ENCODE measurements around the gene TFDP1. TPM values are rescaled to one million over a fixed set of nuclear protein-coding genes. Genes with fewer than 3 reads are reported as not detected.

TFDP1 gene
- 46.5 and 49.6 TPM in 2 replicates for total RNA-seq (2014; rRNA removed; shearing (Covaris generic))
- 128 and 136 TPM in 2 replicates for polyA plus RNA-seq (2014; cell fraction: nucleus; rRNA removed)

- DNase-seq (ENCODE audit: extremely low read depth, low read depth) = peak; percentile 71
Observed at GRCh38 chr13:113584205-113584869, at the start of gene TFDP1. TSS of gene TFDP1 (plus strand) at chr13:113584753. CDS start at chr13:113585838, 1,085 bp downstream.

- DNase-seq (ENCODE audit: extremely low read depth, low read depth) = no peak
Observed at GRCh38 chr13:113535381-113535781, 49.2 kb upstream of the TFDP1 start.

DNA sequence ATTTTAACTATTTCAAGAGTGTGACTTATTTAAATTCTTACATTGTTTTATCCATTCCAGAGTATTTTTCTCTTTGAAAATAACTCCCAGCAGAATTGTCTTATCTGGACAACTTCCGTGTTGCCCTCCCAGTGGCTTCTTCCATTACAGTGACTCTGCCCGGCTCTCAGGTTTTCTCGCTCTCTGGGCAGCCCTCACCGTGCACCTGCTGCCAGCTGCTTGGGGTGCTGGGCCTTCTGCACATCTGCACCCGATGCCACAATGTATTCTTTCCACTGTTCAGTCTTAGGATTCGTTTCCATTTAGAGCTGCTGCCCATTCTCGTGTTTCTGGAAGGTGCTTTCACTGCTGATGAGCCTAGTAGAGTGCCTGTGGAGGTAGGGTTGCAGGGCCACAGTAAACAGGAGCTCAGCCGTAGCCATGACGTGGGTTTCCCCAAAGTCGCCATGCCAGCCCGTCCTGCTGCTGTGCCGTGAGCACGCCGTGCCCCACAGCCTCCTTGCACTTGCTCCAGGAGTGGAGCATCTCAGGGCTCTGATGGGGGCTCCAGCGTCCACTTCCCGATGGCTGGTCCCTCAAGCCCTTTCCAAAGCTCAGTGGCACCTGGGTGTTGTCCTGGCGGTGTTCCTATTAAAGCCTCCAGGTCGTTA is 48.0 kb upstream of the TFDP1 start:
- no peak for DNase-seq (ENCODE audit: extremely low read depth, low read depth)

GRCh38 chr13:113537205-113537604 is 47.3 kb upstream of the TFDP1 start:
- DNase-seq (ENCODE audit: extremely low read depth, low read depth) = no peak

- DNase-seq (ENCODE audit: extremely low read depth, low read depth) = no peak
Observed at GRCh38 chr13:113537909-113538688, 46.5 kb upstream of the TFDP1 start.

DNA sequence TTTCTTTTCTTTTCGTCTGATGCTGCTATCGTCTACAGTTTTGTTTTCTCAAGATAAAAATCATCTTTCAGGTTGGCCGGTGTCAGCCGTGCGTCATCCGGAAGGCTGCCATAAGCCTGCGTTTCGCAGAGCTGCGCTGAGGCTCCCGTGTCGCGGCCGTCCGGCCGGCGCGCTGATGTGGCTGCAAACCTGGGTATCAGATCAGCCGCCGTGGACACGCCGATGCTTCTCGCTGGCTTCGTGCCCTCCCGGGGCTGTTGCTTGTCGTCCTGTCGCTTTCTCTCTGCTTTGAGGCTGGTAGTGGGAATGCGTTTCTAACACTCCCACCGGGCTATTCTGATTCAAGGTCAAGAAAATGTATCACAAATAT is 45.9 kb upstream of the TFDP1 start:
- DNase-seq (ENCODE audit: extremely low read depth, low read depth) = no peak

DNA sequence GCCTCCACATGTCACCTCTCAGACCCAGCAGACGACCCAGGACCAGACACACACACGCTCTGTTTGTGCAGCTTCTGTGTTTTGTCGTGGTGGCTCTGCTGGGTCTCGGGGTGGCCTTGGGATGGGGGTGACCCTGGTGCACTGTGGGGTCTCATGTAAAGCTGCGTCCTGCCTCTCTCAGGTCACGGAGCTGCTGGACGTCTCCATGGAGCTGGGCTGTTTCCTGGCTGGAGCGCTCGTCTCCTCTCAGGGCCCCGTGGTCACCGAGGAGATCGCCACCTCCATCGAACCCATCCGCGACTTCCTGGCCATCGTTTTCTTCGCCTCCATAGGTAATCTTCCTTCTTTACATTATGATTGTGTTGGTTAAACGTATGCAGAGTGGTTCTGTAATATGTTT is 45.4 kb upstream of the TFDP1 start:
- DNase-seq (ENCODE audit: extremely low read depth, low read depth) = no peak

DNA sequence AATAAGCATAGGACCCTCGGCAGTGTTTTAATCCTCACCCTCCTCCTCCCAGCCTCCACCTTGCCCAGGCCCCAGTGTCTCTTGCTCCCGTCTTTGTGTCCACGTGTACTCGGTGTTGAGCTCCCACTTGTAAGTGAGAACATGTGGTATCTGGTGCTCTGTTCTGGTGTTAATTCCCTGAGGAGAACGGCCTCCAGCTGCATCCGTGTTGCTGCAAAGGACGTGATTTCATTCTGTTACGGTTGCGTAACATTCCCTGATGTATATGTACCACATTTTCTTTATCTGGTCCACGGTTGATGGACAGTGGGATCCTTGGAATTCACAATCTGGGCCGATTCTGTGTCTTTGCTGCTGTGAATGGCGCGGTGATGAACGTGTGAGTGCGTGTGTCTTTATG is 44.7 kb upstream of the TFDP1 start:
- no peak for DNase-seq (ENCODE audit: extremely low read depth, low read depth)

DNA sequence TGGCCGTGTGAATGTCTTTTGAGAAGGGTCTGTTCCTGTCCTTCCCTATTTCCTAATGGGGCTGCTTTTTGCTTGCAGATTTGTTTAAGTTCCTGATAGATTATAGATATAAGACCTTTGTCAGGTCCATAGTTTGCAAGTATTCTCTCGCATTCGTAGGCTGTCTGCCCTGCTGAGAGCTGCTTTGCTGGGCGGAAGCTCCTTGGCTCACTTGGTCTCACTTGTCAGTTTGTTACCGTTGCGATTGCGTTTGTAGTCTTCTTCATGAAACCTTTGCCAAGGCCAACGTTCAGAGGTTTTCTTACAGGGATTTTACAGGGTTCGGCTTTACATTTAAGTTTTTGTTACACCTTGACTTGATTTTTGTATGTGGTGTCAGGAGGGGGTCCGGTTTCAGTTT is 44.0 kb upstream of the TFDP1 start:
- DNase-seq (ENCODE audit: extremely low read depth, low read depth) = no peak

DNA sequence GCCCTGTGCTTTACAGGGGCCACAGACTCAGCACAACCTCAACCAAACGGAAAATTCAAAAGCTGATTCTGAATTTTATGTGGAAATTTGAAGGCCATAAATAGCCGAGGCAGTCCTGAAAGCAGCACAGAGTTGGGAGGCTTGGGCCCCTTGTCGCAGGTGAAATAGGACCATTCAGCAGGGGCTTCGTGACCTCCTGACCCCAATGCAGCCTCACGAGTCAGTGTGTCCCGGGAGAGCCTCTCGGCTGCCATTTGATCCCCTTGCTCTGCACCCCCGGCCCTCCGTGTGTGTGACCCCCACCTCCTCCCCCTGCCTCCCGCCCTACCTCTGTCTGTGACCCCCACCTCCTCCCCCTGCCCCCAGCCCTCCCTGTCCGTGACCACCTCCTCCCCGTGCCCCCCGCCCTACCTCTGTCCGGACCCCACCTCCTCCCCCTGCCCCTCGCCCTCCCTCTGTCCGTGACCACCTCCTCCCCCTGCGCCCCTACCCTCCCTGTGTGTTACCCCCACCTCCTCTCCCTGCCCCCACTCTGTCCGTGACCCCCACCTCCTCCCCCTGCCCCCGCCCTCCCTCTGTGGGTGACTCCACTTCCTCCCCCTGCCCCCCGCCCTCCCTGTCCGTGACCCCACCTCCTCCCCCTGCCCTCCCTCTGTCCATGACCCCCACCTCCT is 41.7 kb upstream of the TFDP1 start:
- DNase-seq (ENCODE audit: extremely low read depth, low read depth) = no peak

- no peak for DNase-seq (ENCODE audit: extremely low read depth, low read depth)
Observed at GRCh38 chr13:113544071-113544891, 40.3 kb upstream of the TFDP1 start.

DNA sequence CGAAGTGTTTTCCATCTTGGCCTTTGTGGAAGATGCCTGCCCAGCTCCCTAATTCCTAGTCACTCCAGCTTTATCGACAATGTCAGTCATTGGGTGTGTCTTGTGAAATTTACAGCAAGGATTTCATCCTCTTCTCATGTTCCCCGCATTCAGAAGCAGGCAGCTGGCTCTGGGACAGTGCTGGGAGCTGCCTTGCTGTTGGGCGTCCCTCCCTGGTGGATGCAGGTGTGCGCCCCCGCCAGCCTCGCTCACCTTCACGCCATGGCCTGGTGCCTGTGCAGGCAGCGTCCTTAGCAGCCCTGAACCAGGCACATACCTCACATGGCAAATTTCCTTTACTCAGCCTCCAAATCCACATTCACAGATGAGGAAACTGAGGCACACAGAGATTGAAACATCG is 39.7 kb upstream of the TFDP1 start:
- DNase-seq (ENCODE audit: extremely low read depth, low read depth) = no peak

GRCh38 chr13:113545455-113545930 is 39.1 kb upstream of the TFDP1 start:
- DNase-seq (ENCODE audit: extremely low read depth, low read depth) = no peak

DNA sequence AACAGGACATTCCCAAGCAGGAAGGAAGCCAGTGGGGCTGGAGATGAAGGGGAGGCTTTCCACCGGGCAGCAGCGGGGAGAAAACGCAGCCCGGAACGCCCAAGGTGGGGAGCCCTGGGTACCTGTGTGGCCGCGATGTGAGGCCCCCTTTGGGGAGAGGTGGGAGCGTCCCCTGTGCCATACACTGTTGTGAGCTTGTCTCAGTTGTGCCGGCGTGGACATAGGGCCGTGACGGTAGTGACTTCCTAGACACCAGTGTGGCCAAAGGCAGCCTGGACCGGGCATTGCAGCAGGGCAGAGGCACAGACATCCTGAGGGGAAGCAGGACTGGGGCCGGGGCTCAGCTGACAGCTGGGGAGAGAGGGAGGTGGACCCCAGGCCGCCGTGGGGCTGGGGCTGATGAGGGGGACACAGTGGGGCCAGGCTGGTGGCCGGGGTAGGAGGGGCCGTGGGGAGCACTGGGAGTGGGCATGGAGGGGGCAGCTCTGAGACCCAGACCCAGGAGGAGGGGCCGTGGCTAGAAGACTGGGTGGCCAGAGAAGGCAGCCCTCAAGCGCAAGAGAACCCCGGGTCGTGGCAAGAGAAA is 38.5 kb upstream of the TFDP1 start:
- DNase-seq (ENCODE audit: extremely low read depth, low read depth) = no peak

DNA sequence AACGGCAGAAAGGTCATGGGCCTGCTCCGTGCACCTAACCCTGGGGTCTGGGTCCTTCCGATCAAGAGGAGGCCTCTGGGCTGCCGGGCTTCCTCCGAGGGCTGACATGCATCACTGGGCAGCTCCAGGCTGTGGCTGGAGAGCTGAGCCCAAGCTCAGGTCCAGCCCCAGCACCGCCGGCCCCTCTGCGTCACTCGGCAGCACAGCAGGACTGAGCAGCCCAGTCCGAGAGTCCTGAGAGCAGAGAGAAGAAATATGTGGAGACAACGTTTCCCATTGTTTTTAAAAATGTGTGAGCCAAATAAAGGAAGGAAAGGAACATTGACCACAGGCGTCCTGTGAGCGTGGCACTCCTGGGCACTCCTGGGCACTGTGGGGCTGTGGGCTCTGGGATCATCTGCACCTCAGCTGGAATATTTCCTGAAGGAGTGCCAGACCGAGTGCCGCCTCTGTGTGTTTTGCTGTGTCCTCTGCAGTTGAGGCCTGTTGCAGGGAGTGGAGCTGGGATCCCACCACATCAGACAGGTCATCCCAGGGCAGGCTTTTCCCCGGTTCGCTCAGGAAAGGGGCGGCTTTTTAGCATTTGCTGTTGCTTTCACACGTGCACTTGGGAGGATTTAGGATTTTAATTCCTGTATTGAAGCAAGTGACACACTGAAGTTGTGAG is 37.8 kb upstream of the TFDP1 start:
- DNase-seq (ENCODE audit: extremely low read depth, low read depth) = no peak

GRCh38 chr13:113547238-113547971 is 37.1 kb upstream of the TFDP1 start:
- no peak for DNase-seq (ENCODE audit: extremely low read depth, low read depth)

DNA sequence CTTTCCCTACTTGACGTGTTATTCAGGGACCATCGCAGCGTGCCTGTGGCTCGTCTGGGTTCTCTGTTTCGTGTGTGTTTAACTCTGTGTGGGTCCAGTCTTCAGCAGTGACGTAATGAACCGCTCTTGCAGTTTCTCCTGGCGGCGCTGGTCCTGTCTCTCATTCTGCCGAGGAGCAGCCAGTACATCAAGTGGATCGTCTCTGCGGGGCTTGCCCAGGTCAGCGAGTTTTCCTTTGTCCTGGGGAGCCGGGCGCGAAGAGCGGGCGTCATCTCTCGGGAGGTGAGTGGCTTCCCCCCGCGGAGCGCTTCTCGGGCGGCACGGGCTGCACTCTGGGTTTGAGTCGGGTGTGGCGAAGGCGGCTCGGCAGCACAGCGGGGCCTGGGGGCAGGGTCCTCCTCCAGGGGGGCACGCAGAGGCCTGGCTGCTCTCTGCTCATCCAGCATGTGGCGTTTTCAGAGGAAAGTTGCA is 36.3 kb upstream of the TFDP1 start:
- no peak for DNase-seq (ENCODE audit: extremely low read depth, low read depth)

Measured in NCI-H460 (cell line).